GM12874 (cell line): Measurements from ENCODE around the gene ST7.

Experiments
- TF ChIP-seq, protein P1 (sequence below): IDR thresholded peaks from 2 replicates; pipeline ENCODE4 v1.5.1; 2011; ENCODE audit warnings: low read depth, mild to moderate bottlenecking, control low read depth, low read length, moderate library complexity; ENCODE audit not compliant: insufficient read depth

ST7 gene

DNA sequence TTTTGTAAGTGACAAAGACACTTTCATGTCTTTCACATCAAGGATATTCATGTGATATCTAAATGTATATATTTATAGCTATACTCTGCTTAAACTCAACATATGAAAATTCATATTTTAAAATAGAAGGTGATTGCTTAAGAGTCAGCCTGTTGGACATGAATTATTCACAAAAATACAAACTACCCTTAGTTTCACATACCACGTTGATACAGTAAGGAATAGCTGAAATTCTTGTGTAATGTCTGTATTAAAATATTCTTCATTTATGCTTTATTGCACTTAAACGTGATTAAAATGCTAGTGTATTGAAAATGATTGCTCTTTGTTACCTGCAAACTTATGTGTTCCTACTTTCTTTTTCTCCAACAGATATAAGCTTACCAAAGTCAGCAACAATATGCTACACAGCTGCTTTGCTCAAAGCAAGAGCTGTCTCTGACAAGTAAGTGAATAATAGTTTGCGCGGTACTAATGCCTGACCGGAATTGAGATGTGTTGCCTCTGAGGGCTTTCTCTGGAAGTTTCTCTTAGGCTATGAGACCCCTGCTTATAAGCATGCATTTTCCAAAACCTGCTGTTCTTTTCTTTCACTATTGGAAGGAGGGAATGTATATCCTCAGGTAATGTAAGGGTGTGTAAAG, 235.8 kb downstream of the ST7 start:
- TF ChIP-seq, protein P1, sequence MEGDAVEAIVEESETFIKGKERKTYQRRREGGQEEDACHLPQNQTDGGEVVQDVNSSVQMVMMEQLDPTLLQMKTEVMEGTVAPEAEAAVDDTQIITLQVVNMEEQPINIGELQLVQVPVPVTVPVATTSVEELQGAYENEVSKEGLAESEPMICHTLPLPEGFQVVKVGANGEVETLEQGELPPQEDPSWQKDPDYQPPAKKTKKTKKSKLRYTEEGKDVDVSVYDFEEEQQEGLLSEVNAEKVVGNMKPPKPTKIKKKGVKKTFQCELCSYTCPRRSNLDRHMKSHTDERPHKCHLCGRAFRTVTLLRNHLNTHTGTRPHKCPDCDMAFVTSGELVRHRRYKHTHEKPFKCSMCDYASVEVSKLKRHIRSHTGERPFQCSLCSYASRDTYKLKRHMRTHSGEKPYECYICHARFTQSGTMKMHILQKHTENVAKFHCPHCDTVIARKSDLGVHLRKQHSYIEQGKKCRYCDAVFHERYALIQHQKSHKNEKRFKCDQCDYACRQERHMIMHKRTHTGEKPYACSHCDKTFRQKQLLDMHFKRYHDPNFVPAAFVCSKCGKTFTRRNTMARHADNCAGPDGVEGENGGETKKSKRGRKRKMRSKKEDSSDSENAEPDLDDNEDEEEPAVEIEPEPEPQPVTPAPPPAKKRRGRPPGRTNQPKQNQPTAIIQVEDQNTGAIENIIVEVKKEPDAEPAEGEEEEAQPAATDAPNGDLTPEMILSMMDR, result no peak

DNA sequence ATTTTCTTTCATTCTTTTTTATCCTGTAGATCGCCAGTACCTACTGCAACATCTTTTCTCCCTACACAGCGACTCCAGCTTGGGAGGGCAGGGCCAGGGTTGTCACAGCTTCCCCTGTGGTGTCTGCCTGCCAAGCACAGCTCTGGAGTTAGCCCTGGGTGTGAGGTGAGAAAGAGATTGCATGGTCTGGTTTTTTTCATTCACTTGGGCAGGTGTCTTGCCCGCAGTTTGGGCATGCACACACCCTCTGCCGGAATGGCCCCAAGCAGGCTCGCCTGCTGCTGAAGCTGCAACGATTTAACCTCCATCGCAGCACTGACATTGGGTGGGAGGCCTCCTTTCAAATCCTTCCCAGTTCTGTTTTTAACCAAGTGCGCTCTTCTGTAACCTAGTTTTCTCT, 236.8 kb downstream of the ST7 start:
- TF ChIP-seq, protein P1, result no peak

DNA sequence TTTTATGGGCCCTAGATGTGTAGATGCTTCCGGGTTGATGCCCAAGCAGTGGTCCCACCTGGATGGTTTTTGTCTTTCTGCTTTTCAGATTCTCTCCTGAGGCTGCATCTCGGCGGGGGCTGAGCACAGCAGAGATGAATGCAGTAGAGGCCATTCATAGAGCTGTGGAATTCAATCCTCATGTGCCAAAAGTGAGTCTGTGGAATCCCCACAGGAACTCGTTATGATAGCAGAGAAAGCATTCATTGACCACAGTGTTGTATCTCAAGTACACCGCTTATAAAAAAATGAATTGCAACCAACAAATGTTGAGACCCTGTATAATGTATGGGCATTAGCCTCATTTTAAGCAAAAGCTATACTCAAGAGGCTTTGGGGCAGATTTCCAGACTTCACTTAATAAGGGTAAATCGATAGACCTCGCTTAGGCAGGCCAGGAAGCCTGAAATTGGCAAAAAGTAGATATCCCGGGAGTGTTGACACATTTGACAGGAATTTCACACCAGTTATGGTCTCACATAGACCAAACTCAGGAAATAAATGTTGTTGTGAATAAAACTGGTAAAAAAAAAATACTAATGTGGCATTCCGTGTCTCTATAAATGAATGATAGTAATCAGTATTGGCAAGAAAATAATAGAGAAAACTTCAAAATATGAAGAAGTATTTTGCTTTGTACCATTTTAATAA, 237.6 kb downstream of the ST7 start:
- TF ChIP-seq, protein P1, result no peak

DNA sequence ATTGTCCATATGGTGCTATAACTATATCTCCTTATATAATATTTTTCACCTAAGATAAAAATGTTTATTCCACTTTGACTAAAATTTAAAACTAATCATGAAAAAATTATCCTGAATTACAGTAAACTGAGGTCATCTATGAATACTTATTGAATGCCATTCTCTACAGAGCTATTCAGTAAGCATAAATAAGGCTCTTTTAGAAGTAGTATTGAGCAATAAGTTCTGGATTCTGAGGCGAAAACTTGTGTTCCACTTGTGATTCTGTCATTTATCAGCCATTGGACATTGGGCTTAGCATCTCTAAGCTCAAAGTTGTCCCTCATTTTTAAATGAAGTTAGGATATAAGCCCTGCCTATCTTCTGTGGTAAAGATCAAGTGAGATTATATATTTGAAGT, 238.8 kb downstream of the ST7 start:
- TF ChIP-seq, protein P1, result no peak

DNA sequence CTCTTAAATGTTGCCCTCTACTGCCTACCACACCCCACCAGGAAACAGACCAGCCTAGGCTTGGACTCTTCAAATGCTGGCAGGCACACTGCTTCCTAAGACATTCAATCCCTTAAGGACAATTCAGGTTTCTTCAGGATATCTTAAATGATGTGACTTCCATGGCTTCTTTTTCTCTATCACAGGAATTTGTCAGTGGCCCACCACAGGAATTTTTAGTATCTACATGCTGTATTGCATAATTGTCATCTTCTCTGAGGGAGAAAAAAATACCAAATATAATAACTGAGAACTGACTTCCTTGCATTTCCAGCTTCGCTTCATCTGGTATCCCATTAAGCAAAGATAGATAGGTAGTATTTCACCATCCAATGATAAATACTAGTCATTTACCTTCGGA, 240.3 kb downstream of the ST7 start:
- TF ChIP-seq, protein P1, result no peak

DNA sequence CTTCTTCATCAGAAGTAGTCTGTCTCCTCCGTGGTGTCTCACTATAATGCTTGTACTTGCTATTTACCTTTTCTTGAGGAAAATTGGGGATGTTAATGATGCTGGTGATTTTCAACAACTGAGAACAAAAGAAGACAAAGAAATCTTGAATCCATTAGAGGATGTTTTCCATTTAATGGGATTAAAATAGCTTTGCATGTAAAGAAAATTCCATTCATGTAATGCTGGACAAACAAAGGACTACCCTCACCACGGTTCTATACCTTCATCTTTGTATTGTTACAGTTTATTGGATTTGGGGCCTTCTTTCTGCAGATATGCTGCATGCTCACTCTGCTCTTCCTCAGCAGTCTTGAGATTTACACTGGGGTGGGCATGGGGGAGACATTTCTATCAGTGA, 241.1 kb downstream of the ST7 start:
- TF ChIP-seq, protein P1, result no peak

DNA sequence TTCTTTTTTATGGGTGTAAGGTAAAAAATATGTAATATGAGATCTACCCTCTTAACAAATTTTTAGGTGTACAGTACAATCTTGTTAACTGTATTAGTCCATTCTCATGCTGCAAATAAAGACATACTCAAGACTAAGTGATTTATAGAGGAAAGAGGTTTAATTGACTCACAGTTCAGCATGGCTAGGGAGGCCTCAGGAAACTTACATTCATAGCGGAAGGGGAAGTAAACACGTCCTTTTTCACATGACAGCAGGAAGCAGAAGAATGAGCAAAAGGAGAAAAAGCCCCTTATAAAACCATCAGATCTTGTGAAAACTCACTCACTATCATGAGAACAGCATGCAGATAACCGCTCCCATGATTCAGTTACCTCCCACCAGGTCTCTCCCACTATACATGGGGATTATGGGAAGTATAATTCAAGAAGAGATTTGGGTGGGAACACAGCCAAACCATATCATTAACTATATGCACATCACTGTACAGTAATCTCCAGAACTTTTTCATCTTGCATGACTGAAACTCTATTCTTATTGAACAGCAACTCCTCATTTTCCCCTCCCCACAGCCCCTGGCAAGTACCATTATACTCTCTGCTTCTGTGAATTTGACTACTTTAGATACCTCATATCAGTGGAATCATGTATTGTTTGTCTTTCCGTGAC, 242.2 kb downstream of the ST7 start:
- TF ChIP-seq, protein P1, result no peak
